A673 (cell line): ENCODE results near the gene TMC4.

ENCODE experiments used
- EZH2 ChIP-seq: fragments of 200-600 bp; sonication (generic); IDR thresholded peaks from 2 replicates; pipeline ENCODE4 v1.6.1; 2017; ENCODE audit warnings: borderline replicate concordance, low read depth, mild to moderate bottlenecking, mixed read lengths, antibody characterized with exemption, low read length; ENCODE audit not compliant: poor library complexity, severe bottlenecking
- TF ChIP-seq, protein P1 (sequence below): fragments of 300-800, 200-600 bp; sonication (generic); conservative IDR thresholded peaks from 2 replicates; pipeline ENCODE4 v1.5.1; 2017; ENCODE audit warnings: low read depth, mild to moderate bottlenecking, antibody characterized with exemption, low read length, moderate library complexity, mixed read lengths

DNA sequence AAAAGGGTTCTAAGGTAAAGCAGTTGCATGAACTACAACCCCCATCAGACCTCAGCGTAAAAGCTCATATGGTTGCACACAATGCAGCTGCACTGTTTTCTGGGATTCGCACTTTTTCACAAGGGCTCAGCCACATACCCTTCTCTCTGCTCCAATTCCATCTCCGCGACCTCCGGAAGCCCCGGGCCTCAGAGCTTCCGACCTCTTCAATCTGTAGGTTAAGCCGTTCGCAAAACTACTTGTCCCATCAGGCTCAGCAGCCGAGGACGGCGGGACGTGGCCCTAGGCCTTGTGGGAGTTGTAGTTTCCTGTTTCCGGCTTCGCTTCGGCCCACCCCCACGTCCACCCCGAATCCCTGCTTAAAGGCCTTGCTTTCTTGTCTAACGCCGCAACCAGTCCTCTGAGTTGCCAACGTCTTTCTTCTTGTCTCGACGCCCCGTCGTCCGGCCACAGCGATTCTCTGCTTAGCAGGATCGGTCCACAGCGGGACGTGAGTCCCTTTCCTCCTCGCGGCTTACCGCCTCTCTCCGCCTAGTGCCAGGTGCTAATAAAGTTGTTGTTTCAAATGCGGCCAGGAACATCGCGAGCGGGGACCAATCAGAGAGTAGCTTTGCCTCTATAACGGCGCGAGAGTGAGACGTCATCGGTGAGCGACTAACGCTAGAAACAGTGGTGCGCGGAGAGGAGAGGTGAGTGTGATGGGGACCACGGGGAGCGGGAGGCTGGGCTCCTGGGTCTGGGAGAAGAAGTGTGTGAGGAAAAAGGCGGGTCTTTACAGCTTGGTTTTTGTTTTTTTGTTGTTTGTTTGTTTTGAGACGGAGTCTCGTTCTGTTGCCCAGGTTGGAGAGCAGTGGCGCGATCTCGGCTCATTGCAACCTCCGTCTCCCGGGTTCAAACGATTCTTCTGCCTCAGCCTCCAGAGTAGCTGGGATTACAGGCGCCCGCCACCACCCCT is 57.6 kb downstream of the TMC4 start, which contains the start of the genes PRPF31 and TFPT:
- TF ChIP-seq, protein P1, sequence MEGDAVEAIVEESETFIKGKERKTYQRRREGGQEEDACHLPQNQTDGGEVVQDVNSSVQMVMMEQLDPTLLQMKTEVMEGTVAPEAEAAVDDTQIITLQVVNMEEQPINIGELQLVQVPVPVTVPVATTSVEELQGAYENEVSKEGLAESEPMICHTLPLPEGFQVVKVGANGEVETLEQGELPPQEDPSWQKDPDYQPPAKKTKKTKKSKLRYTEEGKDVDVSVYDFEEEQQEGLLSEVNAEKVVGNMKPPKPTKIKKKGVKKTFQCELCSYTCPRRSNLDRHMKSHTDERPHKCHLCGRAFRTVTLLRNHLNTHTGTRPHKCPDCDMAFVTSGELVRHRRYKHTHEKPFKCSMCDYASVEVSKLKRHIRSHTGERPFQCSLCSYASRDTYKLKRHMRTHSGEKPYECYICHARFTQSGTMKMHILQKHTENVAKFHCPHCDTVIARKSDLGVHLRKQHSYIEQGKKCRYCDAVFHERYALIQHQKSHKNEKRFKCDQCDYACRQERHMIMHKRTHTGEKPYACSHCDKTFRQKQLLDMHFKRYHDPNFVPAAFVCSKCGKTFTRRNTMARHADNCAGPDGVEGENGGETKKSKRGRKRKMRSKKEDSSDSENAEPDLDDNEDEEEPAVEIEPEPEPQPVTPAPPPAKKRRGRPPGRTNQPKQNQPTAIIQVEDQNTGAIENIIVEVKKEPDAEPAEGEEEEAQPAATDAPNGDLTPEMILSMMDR: no peak
- TF ChIP-seq EZH2: no peak
